Kidney glomerular epithelial cell (primary cell): ENCODE data around the gene RRP1B.
"Not testable (repeated sequence)": the region's sequence is repeated elsewhere in the genome, so short reads cannot be mapped to it uniquely, and the experiment has no call there.

Experiments used
- DNase-seq: peaks from one replicate; lab custom pipeline; 2025; lab: John Stamatoyannopoulos, UW

Gene RRP1B, protein sequence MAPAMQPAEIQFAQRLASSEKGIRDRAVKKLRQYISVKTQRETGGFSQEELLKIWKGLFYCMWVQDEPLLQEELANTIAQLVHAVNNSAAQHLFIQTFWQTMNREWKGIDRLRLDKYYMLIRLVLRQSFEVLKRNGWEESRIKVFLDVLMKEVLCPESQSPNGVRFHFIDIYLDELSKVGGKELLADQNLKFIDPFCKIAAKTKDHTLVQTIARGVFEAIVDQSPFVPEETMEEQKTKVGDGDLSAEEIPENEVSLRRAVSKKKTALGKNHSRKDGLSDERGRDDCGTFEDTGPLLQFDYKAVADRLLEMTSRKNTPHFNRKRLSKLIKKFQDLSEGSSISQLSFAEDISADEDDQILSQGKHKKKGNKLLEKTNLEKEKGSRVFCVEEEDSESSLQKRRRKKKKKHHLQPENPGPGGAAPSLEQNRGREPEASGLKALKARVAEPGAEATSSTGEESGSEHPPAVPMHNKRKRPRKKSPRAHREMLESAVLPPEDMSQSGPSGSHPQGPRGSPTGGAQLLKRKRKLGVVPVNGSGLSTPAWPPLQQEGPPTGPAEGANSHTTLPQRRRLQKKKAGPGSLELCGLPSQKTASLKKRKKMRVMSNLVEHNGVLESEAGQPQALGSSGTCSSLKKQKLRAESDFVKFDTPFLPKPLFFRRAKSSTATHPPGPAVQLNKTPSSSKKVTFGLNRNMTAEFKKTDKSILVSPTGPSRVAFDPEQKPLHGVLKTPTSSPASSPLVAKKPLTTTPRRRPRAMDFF

DNA sequence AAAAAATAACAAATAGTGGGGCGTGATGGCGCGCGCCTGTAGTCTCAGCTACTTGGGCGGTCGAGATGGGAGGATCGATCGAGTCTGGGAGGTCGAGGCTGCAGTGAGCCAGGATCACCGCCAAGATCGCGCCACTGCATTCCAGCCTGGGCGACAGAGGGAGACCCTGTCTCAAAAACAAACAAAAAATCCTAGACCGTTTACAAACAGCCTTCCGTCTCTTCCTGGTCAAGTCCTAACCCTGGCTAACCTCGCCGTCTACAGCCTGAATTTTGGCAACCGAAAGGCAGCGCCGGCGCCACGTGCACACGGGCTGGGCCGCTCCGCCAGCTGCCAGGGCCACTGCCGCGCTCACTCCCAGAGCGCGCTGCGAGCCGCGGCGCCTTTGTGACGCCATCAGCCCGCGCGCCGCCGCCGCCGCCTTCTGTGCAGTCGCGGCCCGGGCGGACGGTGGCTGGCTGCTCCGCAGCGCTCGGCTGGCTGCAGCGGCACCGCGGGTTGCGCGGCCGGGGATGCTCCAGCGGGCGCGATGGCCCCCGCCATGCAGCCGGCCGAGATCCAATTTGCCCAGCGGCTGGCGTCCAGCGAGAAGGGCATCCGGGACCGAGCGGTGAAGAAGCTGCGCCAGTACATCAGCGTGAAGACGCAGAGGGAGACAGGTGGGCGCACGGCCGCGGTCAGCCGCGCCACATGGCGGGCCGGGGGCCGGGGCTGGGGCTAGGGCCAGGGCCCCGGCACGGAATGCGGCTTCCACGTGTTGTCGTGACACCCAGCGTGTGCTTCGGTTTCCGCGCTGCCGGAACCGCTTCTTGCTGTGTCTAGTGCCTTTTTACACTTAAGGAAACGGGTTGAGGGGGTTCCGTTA, at the start of gene RRP1B, which contains the start of gene HSF2BP:
Gene RRP1B (plus strand): TSS at position 425 of the 865 bp plus-strand sequence. CDS start 105 bp downstream, at position 530.
Gene HSF2BP (minus strand): TSS at position 353 of the 865 bp plus-strand sequence. CDS start 1,392 bp downstream, outside the sequence.
- peak; percentile 60 for DNase-seq

DNA sequence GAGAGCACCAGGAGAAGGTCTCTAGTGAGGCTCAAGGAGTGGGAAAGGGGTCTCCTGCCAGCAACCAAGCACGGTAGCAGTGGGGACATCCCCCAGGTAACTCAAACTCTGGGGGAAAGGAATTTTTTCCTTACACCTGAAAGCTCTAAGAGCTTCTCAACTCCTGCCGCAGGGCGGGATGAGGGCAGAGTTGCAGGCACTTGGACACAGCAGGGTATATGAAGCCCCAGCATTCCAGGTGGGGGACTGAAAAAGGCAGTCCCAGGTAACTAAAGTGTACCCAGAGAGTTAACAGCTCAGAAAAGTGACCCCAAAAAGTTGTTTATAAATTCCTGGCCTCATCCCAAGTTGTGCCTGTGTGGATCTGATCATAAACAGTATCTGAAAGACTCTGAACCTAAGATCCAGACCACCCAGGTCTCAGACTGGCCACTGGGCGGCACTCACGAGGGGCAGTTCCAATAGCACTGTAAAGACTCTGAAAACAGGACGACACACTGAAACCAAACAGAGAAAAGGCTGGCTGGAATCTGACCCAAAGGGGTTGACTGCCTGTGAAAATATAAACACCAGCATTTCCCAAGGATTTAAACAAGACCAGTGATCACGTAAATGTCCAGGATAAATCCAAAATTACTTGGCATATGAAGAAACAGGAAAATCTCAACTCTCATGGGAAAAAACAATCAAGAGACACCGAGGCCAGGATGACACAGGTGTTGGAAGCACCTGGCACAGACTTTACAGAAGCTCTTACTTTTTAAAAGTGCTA, 47.6 kb upstream of the RRP1B start:
- peak; percentile 48 for DNase-seq

DNA sequence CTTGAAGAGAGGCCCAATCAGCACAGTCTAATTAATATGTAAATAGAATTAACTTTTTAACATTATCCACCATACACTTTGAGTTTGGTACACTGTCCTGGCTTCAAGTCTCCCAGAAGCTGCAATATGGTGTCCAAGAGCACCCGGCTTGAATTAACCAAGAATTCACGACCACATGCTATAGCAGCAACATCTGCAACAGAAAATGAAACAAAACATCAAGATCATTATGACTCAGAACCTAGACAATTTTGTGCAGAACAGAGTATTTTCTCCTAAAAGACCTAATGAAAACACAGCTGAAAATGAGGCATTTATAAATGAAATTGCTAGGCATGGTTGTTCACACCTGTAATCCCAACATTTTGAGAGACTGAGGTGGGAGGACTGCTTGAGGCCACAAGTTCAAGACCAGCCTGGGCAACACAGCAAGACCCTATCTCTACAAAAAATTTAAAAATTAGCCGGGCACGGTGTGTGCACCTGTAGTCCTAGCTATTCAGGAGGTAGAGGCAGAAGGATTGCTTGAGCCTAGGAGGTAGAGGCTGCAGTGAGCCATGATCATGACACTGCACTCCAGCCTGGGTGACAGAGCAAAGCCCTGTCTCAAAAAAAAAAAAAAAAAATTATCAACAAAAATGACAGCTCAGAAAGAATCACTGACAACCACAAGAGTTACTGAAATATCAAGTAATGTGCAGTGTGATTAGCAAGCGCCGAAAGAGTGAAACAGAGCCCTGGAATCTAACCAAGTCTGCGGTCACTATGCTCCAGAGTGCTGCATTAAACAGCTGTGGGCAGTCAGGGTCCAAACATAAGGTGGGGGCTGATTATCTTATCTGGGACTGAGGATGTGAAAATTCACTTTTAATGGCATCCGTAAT, 45.4 kb upstream of the RRP1B start:
- no peak for DNase-seq

DNA sequence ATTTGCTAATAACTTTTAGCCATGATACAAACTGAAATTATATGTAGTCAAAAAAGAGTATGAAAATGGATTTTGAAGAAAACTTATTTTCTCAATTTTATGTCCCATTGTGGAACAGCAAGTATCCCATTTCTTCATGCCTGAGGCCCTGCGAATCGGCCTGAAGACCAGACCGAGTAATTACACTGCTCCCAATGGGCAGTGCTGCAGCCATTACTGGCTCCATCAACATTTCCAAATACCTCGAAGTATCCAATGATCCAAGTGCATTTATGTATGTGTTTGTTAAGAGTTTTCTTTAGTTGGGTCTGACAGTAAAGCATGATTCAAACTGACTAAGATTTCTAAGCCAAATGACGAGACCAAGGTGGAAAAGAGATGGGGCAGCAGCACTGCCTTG, 44.5 kb upstream of the RRP1B start:
- DNase-seq = no peak

DNA sequence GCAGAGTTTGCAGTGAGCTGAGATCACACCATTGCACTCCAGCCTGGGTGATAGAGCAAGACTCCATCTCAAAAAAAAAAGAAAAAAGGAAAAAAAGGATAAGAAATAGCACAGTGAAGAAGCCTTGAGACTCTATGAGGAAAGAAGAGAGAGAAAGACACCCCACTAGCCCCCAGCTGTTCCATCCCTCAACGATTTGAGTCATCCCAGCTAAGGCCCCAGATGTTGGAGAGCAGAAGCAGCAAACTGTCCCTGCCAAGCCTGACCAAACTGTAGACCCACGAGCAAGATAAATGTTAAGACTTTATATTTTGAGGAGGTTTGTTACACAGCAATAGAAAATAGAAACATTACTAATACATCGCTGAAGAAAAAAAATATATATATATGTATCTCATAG, 42.5 kb upstream of the RRP1B start:
- DNase-seq = not testable (repeated sequence)

DNA sequence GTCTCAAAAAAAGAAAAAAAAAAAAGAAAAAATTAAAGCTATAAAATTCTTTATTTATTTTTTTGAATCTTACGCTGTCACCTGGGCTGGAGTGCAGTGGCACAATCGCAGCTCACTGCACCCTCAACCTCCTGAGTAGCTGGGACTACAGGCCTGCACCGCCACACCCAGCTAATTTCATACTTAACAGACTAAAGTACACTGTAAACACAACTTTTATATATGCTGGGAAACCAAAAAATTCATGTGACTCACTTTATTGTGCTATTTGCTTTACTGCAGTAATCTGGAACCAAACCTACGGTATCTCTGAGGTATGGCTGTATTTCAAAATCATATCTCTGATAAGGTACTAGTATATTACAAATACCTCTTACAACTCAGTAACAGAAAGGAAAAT, 40.4 kb upstream of the RRP1B start:
- DNase-seq = no peak

DNA sequence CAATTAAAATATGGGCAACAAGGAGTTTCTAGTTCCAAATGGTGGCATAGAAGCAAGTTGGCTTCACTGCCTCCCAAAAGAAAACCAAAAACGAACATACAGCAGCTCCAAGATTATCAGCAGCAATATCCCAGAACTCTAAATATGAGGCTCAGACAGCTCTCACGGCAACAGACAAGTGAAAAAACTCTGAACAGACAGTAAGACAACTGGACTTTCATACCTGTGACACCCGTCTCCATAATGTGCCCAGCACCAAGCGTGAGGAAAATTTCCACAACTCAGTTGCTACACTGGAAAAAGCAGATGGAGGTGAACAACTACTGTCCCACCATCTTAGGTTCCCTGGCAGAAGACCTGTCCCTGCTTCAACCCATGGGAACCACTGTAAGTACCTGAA, 40.0 kb upstream of the RRP1B start:
- DNase-seq = no peak

DNA sequence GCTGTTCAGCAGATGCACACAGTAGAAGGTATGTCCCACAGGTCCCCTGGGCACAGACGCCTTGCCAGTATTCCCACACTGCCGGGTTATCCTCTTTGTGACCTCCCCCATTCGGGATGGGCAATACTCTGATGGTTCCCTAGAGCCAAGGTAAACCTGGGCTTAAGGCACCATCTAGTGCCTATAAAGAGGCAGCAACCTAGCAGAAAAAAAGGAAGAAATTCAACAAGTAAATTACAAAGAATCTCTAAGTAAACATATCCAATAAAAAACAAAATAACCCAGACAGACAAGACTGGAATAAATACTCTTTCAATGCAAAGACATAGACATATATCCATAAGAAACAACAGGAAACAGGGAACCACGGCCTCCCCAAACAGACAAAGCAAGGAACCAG, 39.5 kb upstream of the RRP1B start:
- DNase-seq = no peak

DNA sequence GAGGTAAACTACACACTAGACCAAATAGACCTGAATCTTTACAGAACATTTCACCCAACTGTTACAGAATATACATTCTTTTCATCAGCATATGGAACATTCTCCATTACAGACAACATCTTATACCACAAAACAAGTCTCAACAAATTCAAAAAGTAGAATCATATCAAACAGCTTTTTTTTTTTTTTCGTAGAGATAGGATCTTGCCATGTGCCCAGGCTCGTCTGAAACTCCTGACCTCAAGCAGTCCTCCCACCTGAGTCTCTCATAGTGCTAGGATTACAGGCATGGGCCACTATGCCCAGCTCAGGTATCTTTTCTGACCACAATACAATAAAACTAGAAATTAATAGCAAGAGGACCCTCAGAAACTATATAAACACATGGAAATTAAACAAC, 36.6 kb upstream of the RRP1B start:
- no peak for DNase-seq

DNA sequence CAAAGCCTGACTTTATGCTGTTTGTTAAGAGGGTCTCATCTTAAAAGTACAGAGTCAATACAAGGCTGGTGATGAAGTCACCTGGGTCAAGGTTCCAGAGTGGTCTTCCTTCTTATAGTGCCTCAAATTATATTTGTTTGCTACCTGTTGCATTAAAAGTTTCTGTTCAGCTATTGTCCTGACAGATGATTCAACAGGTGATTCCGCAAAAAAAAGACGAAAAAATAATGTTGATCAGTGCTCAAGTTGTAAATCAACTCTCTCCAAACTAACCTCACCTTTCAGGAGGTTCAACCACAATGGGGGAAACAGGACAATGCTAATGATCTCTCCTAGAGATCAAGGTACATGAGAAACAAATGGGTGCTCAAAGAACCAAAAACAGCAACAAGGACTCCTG, 35.8 kb upstream of the RRP1B start:
- no peak for DNase-seq

DNA sequence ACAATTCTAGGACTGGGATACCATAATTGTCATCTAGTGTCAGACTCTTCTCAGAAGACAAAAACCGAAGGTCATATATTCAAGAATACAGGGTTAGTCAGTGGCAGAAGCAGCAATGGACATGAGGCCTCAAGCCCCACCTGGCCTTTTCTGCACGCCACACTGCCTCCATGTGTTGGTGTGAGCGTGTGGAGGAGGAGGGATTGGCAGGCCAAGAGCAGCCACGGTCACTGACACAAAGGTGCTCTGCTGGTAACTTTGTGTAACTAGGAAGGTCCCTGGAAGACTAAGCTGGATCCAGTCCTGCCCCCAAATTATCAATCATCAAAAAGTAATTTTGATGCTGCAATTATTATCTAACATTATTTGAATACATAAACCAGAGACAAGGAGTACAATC, 35.0 kb upstream of the RRP1B start:
- no peak for DNase-seq

DNA sequence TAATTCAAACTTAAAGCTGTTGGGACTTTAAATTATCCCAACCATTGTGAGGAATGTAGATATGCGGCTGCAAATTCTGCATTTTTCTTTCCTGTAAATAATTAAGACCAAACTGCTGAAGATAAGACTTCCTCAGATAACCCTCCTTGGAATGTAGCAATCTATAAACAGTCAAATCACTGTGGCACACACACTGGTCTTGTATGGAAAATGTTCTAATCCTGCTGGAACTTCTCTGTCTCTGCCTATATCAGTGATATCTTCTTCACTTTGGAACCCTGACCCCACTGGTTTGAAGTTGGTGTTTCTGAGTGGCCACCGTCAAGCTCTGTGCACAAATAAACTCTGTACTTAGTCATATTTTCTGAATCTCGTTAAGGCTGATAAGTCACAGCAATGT, 33.0 kb upstream of the RRP1B start:
- DNase-seq = peak; percentile 17

DNA sequence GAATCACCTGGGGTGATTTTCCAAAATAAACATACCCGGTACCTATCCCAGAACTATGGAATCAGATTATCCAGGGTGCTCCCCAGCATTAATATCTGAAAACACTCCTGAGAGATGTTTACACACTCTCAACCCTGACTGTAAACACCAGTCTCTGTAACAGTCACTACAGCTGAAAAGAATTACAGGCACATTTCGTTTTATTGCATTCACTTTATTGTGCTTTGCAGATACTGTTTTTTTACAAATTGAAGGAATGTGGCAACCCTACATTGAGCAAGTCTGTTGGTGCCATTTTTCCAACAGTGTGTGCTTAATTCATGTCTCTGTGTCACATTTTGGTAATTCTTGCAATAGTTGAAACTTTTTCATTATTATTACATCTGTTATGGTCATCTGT, 31.8 kb upstream of the RRP1B start:
- no peak for DNase-seq

DNA sequence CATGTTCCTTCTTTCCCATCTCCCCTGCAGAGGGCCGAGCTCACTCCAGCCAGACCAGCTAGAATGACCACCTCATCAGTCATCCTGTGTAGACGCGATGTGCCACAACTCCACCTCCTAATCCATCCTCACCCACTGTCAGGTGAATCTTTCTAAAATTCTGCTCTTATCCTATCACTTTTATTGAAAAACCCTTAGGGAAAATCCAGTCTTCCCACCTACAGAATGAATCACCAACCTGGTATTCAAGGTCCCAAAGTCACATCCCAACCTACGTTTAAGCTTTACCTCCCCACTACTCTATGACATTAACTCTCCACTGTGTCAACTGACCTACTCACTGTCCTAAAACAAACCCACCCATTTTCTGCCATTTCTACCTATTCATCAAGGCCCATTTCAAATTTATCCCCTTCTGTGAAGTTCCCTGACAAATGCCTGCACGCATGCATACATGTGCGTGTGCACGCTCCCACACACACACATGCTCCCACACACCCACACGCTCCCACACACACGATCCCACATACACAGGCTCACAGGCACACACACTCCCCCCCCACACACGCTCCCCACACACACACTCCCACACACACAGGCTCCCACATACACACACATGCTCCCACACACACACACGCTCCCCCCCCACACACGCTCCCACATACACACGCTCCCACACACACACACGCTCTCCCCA, 27.8 kb upstream of the RRP1B start:
- no peak for DNase-seq

DNA sequence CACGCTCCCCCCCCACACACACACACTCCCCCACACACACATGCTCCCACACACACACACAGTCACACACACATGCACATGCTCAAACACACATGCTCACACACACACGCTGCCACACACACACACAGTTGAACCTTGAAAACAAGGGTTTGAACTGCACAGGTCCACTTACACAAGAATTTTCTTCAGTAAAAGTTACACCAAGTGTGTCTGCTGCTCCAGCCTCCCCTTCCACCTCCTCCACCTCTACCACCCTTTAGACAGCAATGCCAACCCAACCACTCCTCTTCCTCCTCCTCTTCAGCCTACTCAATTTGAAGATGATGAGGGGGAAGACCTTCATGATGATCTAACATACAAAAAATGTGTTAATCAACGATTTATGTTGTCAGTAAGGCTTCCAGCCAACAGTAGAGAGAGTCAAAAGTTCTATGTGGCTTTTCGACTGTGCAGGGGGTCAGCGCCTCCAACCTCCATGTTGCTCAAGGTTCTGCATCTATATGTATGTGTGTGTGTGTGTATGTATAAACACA, 26.9 kb upstream of the RRP1B start:
- no peak for DNase-seq

DNA sequence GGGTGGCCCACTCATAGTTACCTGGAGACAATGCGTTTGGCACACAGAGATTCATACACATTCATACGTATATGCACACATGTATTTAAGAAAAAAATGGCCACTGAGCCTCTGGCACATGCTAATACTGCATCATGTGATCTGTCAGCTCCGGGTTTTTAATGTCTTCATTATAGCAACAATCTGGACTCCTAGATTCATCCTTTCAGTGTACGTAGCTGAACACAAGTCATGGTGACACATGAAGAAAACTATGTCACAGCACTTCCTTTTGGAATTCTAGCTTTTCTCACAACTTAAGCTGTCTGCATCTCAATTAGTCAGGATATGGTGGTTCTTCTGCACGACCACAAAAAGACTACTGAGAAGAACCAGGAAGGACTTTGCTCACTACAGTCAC, 24.7 kb upstream of the RRP1B start:
- no peak for DNase-seq

DNA sequence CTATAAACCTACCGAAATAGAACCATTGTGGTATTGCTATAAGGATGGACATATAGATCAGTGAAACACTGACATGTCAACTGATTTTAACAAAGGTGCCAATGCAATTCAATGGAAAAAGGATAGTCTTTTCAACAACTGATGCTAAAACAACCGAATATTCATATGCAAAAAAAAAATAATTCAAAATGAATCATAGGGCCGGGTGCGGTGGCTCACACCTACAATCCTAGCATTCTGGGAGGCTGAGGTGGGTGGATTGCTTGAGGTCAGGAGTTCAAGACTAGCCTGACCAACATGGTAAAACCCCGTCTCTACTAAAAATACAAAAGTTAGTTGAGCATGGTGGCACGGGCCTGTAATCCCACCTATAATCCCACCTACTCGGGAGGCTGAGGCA, 23.9 kb upstream of the RRP1B start:
- DNase-seq = no peak

DNA sequence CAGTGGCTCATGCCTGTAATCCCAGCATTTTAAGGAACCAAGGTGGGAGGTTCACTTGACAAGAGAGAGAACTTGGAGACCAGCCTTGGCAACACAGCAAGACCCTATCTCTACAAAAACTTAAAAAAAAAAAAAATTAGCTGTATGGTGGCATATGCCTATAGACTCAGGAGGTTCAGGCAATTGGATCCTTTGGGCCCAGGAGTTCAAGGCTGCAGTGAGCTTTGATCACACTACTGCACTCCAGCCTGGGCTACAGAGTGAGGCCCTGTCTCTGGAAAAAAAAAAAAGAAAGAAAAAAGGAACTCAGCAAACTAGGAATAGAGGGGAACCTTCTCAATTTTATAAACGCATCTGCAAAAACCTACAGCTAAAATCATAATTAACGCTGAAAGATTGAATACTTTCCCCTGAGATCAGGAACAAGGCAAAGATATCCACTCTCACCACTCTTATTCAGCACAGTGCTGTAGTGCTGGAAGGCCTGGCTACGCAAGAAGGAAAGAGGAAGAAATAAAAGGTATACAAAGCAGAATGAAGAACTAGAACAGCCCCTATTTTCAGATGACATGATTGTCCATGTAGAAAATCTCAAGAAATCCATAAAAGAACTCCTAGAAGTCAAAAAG, 21.7 kb upstream of the RRP1B start:
- no peak for DNase-seq
